HG03565 (cell line): ENCODE results near the gene SLC7A6.
A peak's percentile ranks its signal among the peaks of the same experiment; 100 is the strongest.
"Not testable (repeated sequence)": the region's sequence is repeated elsewhere in the genome, so short reads cannot be mapped to it uniquely, and the experiment has no call there.

Experiments
- ATAC-seq: cut with Tn5 transposase; IDR thresholded peaks from one replicate; pipeline ENCODE4 v1.9.1; 2021; ENCODE audit warnings: mild to moderate bottlenecking, moderate library complexity; ENCODE audit not compliant: unreplicated experiment

The SLC7A6 gene

GRCh38 chr16:68281368-68282063 is 17.2 kb downstream of the SLC7A6 start:
- ATAC-seq = no peak

- ATAC-seq = no peak
Measured at GRCh38 chr16:68282064-68282452, 17.7 kb downstream of the SLC7A6 start.

GRCh38 chr16:68283346-68283745 is 19.0 kb downstream of the SLC7A6 start:
- ATAC-seq = no peak

GRCh38 chr16:68283801-68284598 is 19.7 kb downstream of the SLC7A6 start:
- ATAC-seq = no peak

- peak; percentile 33 for ATAC-seq
Measured at GRCh38 chr16:68284847-68285246, 20.5 kb downstream of the SLC7A6 start.

- ATAC-seq = no peak
Measured at GRCh38 chr16:68285683-68286082, 21.4 kb downstream of the SLC7A6 start.

GRCh38 chr16:68286153-68287074 is 22.1 kb downstream of the SLC7A6 start:
- no peak for ATAC-seq

- no peak for ATAC-seq
Measured at GRCh38 chr16:68287276-68288251, 23.2 kb downstream of the SLC7A6 start.

- no peak for ATAC-seq
Measured at GRCh38 chr16:68288252-68288650, 23.9 kb downstream of the SLC7A6 start.

- ATAC-seq = not testable (repeated sequence)
Measured at GRCh38 chr16:68288796-68289195, 24.5 kb downstream of the SLC7A6 start.

GRCh38 chr16:68289202-68289601 is 24.9 kb downstream of the SLC7A6 start:
- no peak for ATAC-seq

GRCh38 chr16:68289621-68290329 is 25.4 kb downstream of the SLC7A6 start:
- peak; percentile 77 for ATAC-seq

- no peak for ATAC-seq
Measured at GRCh38 chr16:68290450-68290849, 26.1 kb downstream of the SLC7A6 start.

- no peak for ATAC-seq
Measured at GRCh38 chr16:68291227-68291626, 26.9 kb downstream of the SLC7A6 start.

- ATAC-seq = no peak
Measured at GRCh38 chr16:68292425-68292824, 28.1 kb downstream of the SLC7A6 start.

- no peak for ATAC-seq
Measured at GRCh38 chr16:68296291-68296690, 32.0 kb downstream of the SLC7A6 start.

GRCh38 chr16:68296693-68297092 is 32.4 kb downstream of the SLC7A6 start:
- ATAC-seq = no peak

GRCh38 chr16:68297908-68298307 is 33.6 kb downstream of the SLC7A6 start:
- ATAC-seq = no peak

GRCh38 chr16:68298312-68298711 is 34.0 kb downstream of the SLC7A6 start:
- no peak for ATAC-seq
